ENCODE results near the gene BABAM2. TPM values are rescaled to one million over a fixed set of nuclear protein-coding genes. Genes with fewer than 3 reads are reported as not detected.

BABAM2 gene
- total and polyA plus RNA-seq, 10 of the 15 experiments (the other 5 are each of a cell fraction or from before 2014, with no cell fraction given), result 30.7 to 59.9 (median 44.5) TPM

DNA sequence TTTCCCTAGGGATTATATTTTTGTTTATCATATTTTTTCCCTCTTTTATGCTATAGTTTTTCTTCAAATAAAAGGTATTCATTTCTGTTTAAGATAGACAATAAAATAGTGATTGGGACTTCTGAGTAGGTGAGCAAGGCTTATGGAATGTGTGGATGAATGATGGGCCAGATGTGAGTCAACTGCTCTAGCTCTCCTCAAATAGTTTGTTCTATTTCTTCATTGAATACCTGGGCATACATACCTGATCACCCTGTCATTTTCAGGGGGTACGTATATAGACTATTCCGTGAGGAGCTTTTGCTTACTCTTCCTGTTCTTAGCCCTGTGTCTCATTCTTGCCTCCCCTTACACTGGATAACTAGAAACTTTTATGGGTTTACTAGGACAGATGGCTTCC is 41.9 kb downstream of the BABAM2 start (continued):
- TF ChIP-seq, protein P1, sequence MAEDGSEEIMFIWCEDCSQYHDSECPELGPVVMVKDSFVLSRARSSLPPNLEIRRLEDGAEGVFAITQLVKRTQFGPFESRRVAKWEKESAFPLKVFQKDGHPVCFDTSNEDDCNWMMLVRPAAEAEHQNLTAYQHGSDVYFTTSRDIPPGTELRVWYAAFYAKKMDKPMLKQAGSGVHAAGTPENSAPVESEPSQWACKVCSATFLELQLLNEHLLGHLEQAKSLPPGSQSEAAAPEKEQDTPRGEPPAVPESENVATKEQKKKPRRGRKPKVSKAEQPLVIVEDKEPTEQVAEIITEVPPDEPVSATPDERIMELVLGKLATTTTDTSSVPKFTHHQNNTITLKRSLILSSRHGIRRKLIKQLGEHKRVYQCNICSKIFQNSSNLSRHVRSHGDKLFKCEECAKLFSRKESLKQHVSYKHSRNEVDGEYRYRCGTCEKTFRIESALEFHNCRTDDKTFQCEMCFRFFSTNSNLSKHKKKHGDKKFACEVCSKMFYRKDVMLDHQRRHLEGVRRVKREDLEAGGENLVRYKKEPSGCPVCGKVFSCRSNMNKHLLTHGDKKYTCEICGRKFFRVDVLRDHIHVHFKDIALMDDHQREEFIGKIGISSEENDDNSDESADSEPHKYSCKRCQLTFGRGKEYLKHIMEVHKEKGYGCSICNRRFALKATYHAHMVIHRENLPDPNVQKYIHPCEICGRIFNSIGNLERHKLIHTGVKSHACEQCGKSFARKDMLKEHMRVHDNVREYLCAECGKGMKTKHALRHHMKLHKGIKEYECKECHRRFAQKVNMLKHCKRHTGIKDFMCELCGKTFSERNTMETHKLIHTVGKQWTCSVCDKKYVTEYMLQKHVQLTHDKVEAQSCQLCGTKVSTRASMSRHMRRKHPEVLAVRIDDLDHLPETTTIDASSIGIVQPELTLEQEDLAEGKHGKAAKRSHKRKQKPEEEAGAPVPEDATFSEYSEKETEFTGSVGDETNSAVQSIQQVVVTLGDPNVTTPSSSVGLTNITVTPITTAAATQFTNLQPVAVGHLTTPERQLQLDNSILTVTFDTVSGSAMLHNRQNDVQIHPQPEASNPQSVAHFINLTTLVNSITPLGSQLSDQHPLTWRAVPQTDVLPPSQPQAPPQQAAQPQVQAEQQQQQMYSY (CRISPR knock-in tag; IDR thresholded peaks at IDR 0.05), result no peak
- TF ChIP-seq CBFB (IDR thresholded peaks at IDR 0.05; ENCODE audit: low read depth), result no peak
- TF ChIP-seq, protein P2, sequence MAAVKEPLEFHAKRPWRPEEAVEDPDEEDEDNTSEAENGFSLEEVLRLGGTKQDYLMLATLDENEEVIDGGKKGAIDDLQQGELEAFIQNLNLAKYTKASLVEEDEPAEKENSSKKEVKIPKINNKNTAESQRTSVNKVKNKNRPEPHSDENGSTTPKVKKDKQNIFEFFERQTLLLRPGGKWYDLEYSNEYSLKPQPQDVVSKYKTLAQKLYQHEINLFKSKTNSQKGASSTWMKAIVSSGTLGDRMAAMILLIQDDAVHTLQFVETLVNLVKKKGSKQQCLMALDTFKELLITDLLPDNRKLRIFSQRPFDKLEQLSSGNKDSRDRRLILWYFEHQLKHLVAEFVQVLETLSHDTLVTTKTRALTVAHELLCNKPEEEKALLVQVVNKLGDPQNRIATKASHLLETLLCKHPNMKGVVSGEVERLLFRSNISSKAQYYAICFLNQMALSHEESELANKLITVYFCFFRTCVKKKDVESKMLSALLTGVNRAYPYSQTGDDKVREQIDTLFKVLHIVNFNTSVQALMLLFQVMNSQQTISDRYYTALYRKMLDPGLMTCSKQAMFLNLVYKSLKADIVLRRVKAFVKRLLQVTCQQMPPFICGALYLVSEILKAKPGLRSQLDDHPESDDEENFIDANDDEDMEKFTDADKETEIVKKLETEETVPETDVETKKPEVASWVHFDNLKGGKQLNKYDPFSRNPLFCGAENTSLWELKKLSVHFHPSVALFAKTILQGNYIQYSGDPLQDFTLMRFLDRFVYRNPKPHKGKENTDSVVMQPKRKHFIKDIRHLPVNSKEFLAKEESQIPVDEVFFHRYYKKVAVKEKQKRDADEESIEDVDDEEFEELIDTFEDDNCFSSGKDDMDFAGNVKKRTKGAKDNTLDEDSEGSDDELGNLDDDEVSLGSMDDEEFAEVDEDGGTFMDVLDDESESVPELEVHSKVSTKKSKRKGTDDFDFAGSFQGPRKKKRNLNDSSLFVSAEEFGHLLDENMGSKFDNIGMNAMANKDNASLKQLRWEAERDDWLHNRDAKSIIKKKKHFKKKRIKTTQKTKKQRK (IDR thresholded peaks at IDR 0.05; ENCODE audit: low read depth, low read length), result no peak
- no peak for TF ChIP-seq IKZF2 (IDR thresholded peaks at IDR 0.05)
- no peak for TF ChIP-seq RUNX3 (IDR thresholded peaks at IDR 0.05; ENCODE audit: low read length)
- TF ChIP-seq CEBPB (IDR thresholded peaks at IDR 0.05; ENCODE audit: borderline replicate concordance in 1 of 2, low read depth in 2 of 2, low read length in 2 of 2), result no peak
